HEK293 (cell line): ENCODE results near the gene CDC37.

Source experiments
- CTCF ChIA-PET: fragments of 350-600 bp; formaldehyde crosslinking; extraction: SDS; loops from one replicate; lab custom pipeline; 2021; ENCODE audit warnings: antibody characterized with exemption; lab: Yijun Ruan, JAX
- POLR2A ChIA-PET: fragments of 300-600 bp; formaldehyde crosslinking; extraction: SDS; loops from one replicate; lab custom pipeline; 2020; ENCODE audit warnings: antibody characterized with exemption, inconsistent platforms; lab: Yijun Ruan, JAX
- H3K27ac ChIP-seq: fragments of 200-500 bp; sonication (Bioruptor generic); 2 replicates; pipeline ENCODE4 v1.5.1; 2014; ENCODE audit warnings: low read depth, low read length, control low read depth, inconsistent platforms; ENCODE audit errors: extremely low read depth
- H3K36me3 ChIP-seq, 2 experiments: fragments of 200-500 bp in 1 of 2; sonication (Bioruptor generic) in 1 of 2; 1 replicate in 1 of 2; 2 replicates in 1 of 2; pipeline ENCODE4 v1.5.1; 2014 to 2017; ENCODE audit warnings: inconsistent platforms in 2 of 2, low read length in 2 of 2; ENCODE audit not compliant: control insufficient read depth in 2 of 2, insufficient read depth in 1 of 2
- H3K4me1 ChIP-seq: fragments of 200-500 bp; sonication (Bioruptor generic); 2 replicates; pipeline ENCODE4 v1.5.1; 2014; ENCODE audit warnings: mild to moderate bottlenecking, low read length, inconsistent platforms; ENCODE audit not compliant: control insufficient read depth, insufficient read depth
- H3K4me3 ChIP-seq: 2 replicates; pipeline ENCODE4 v1.5.1; 2011; ENCODE audit warnings: low read depth, mild to moderate bottlenecking, control low read depth, low read length, moderate library complexity
- H3K9me3 ChIP-seq: fragments of 200-500 bp; sonication (Bioruptor generic); 2 replicates; pipeline ENCODE4 v1.5.1; 2014; ENCODE audit warnings: low read depth, low read length, inconsistent platforms; ENCODE audit not compliant: control insufficient read depth, insufficient read depth
- PRDM10 ChIP-seq: fragments of 450-650 bp; formaldehyde crosslinking; IDR thresholded peaks from 2 replicates; pipeline ENCODE4 v1.5.1; 2016; ENCODE audit warnings: missing biosample characterization, missing genetic modification characterization
- YY1 ChIP-seq: fragments of 450-650 bp; formaldehyde crosslinking; IDR thresholded peaks from 2 replicates; pipeline ENCODE4 v1.5.1; 2018; ENCODE audit warnings: missing biosample characterization, missing genetic modification characterization
- ZFHX2 ChIP-seq: fragments of 450-650 bp; formaldehyde crosslinking; conservative IDR thresholded peaks from 2 replicates; pipeline ENCODE4 v1.5.1; 2016; ENCODE audit warnings: missing biosample characterization, missing genetic modification characterization
- ZFP37 ChIP-seq: fragments of 450-650 bp; formaldehyde crosslinking; IDR thresholded peaks from 2 replicates; pipeline ENCODE4 v1.5.1; 2016; ENCODE audit warnings: missing biosample characterization, missing genetic modification characterization
- ZNF157 ChIP-seq: fragments of 450-650 bp; formaldehyde crosslinking; IDR thresholded peaks from 2 replicates; pipeline ENCODE4 v1.5.1; 2016; ENCODE audit warnings: missing biosample characterization, missing genetic modification characterization
- ZNF214 ChIP-seq: fragments of 450-650 bp; formaldehyde crosslinking; IDR thresholded peaks from 2 replicates; pipeline ENCODE4 v1.5.1; 2017; ENCODE audit warnings: missing biosample characterization, mild to moderate bottlenecking, missing genetic modification characterization, borderline replicate concordance
- ZNF280C ChIP-seq: fragments of 450-650 bp; formaldehyde crosslinking; IDR thresholded peaks from 2 replicates; pipeline ENCODE4 v1.5.1; 2016; ENCODE audit warnings: missing biosample characterization, missing genetic modification characterization
- ZNF350 ChIP-seq: fragments of 450-650 bp; formaldehyde crosslinking; IDR thresholded peaks from 2 replicates; pipeline ENCODE4 v1.5.0; 2017; ENCODE audit warnings: missing biosample characterization, mild to moderate bottlenecking, missing genetic modification characterization
- ZNF37A ChIP-seq: fragments of 450-650 bp; IDR thresholded peaks from 2 replicates; pipeline ENCODE4 v1.5.1; 2018; ENCODE audit warnings: missing biosample characterization, missing genetic modification characterization
- ZNF394 ChIP-seq: fragments of 450-650 bp; formaldehyde crosslinking; IDR thresholded peaks from 2 replicates; pipeline ENCODE4 v1.5.1; 2016; ENCODE audit warnings: missing biosample characterization, missing genetic modification characterization, mild to moderate bottlenecking, moderate library complexity, borderline replicate concordance
- ZNF561 ChIP-seq: fragments of 450-650 bp; IDR thresholded peaks from 2 replicates; pipeline ENCODE4 v1.5.1; 2018; ENCODE audit warnings: missing biosample characterization, missing genetic modification characterization, borderline replicate concordance
- ZNF600 ChIP-seq: fragments of 450-650 bp; formaldehyde crosslinking; IDR thresholded peaks from 2 replicates; pipeline ENCODE4 v1.5.1; 2016; ENCODE audit warnings: missing biosample characterization, missing genetic modification characterization
- ZNF692 ChIP-seq: fragments of 450-650 bp; formaldehyde crosslinking; IDR thresholded peaks from 2 replicates; pipeline ENCODE4 v1.5.1; 2016; ENCODE audit warnings: missing biosample characterization, missing genetic modification characterization
- ZXDB ChIP-seq: fragments of 450-650 bp; formaldehyde crosslinking; IDR thresholded peaks from 2 replicates; pipeline ENCODE4 v1.5.1; 2016; ENCODE audit warnings: missing biosample characterization, missing genetic modification characterization

The CDC37 gene

GRCh38 chr19:10352764-10353671 is 50.3 kb downstream of the CDC37 start:
- peaks cover 4 to 62% of the 10 kb centered on the region in 2 experiments; a peak in 2 of 3 replicates for H3K36me3 ChIP-seq
- H3K4me1 ChIP-seq, result no peaks in the 10 kb centered on the region
- H3K27ac ChIP-seq, result no peak overlapping the region
- CTCF ChIA-PET, result no interaction called here
- POLR2A ChIA-PET, result interaction anchor here (1.2 kb wide), 1 partner anchor 28 kb away, joined by 3 read pairs; the partner anchor contains the start of gene TYK2
- TF ChIP-seq PRDM10 (tag by site-specific recombination), result peak; percentile 14; the same call in 1 of the 2 replicates
- no peak for TF ChIP-seq ZNF350
- no peak for TF ChIP-seq ZNF214 (tag by site-specific recombination)
- peak; percentile 52; the same call in 1 of the 2 replicates for TF ChIP-seq ZNF600 (tag by site-specific recombination)
- H3K4me3 ChIP-seq, result no peak overlapping the region
- H3K9me3 ChIP-seq, result no peaks in the 10 kb centered on the region

- no peak overlapping the region for H3K4me3 ChIP-seq
- CTCF ChIA-PET, result interaction anchor here (0.6 to 1.0 kb wide), 2 partner anchors 12 to 37 kb away, joined by 4 read pairs; no protein-coding TSS in a partner anchor
- POLR2A ChIA-PET, result no interaction called here
- no peak for TF ChIP-seq YY1 (tag by site-specific recombination)
- TF ChIP-seq ZFHX2 (tag by site-specific recombination), result 0 out of 2 replicates have a peak, but pooled peaks have one; percentile 7
- TF ChIP-seq, all 188 proteins: peak for 1
- H3K36me3 ChIP-seq, result peaks cover 0 to 13% of the 10 kb centered on the region in 2 experiments; a peak in 2 of 3 replicates
- H3K27ac ChIP-seq, result no peak overlapping the region
- H3K4me1 ChIP-seq, result no peaks in the 10 kb centered on the region
- H3K9me3 ChIP-seq, result no peaks in the 10 kb centered on the region
These were observed 56.8 kb downstream of the CDC37 start for GRCh38 chr19:10346509-10346908.

GRCh38 chr19:10344780-10345179 is 58.6 kb downstream of the CDC37 start:
- TF ChIP-seq ZNF394 (tag by site-specific recombination) (no peak), ZNF692 (tag by site-specific recombination) (no peak), ZNF157 (tag by site-specific recombination) (no peak), ZFP37 (tag by site-specific recombination) (no peak), ZNF280C (tag by site-specific recombination) (no peak), ZNF37A (no peak), ZNF561 (tag by site-specific recombination) (no peak), ZXDB (tag by site-specific recombination) (no peak)
- H3K9me3 ChIP-seq, result no peaks in the 10 kb centered on the region
- no peak overlapping the region for H3K4me3 ChIP-seq
- no peaks in the 10 kb centered on the region for H3K36me3 ChIP-seq
- POLR2A ChIA-PET, result interaction anchor here (4.4 kb wide), 1 partner anchor 11 kb away, joined by 26 read pairs; the partner anchor contains the start of gene RAVER1
- CTCF ChIA-PET, result interaction anchor here (0.6 to 0.9 kb wide), 2 partner anchors 11 to 46 kb away, joined by 3 read pairs; no protein-coding TSS in a partner anchor
- H3K4me1 ChIP-seq, result no peaks in the 10 kb centered on the region
- H3K27ac ChIP-seq, result no peak overlapping the region
